Calu3 (cell line): ENCODE results near the gene CUL4B. TPM values are rescaled to one million over a fixed set of nuclear protein-coding genes. Genes with fewer than 3 reads are reported as not detected.
A peak's percentile ranks its signal among the peaks of the same experiment; 100 is the strongest.

Source experiments
- Bru-seq: library from RNA; stranded (reverse); fragments of 400-500 nt; gene quantifications from one replicate; lab custom pipeline; 2021; lab: Mats Ljungman, UMichigan
- BruChase-seq, 2 experiments: library from RNA; stranded (reverse); fragments of 400-500 nt; gene quantifications; one replicate each; lab custom pipeline; 2021; lab: Mats Ljungman, UMichigan
- BruUV-seq: library from RNA; stranded (reverse); fragments of 400-500 nt; replicated peaks from 2 replicates; lab custom pipeline; 2021; lab: Mats Ljungman, UMichigan
- CTCF ChIA-PET: fragments of 300-600 bp; sonication (Branson Sonifier 250); formaldehyde crosslinking; loops from one replicate; lab custom pipeline; 2022; ENCODE audit warnings: antibody characterized with exemption; lab: Charles Lee
- DNase-seq: peaks from one replicate; pipeline ENCODE4 v3.0.0; 2022
- H3K27ac Mint-ChIP-seq: one replicate; pipeline ENCODE4 v1.8.0; 2022; ENCODE audit warnings: mixed read lengths; ENCODE audit not compliant: unreplicated experiment
- H3K27me3 Mint-ChIP-seq: one replicate; pipeline ENCODE4 v1.8.0; 2022; ENCODE audit warnings: mixed read lengths; ENCODE audit not compliant: unreplicated experiment
- H3K36me3 Mint-ChIP-seq: one replicate; pipeline ENCODE4 v1.8.0; 2022; ENCODE audit warnings: mild to moderate bottlenecking, moderate library complexity, mixed read lengths; ENCODE audit not compliant: insufficient read depth, unreplicated experiment
- H3K4me1 Mint-ChIP-seq: one replicate; pipeline ENCODE4 v1.8.0; 2022; ENCODE audit warnings: mild to moderate bottlenecking, low read depth, mixed read lengths; ENCODE audit not compliant: unreplicated experiment
- H3K4me3 Mint-ChIP-seq: one replicate; pipeline ENCODE4 v1.8.0; 2022; ENCODE audit warnings: mild to moderate bottlenecking, low read depth, moderate library complexity, mixed read lengths; ENCODE audit not compliant: unreplicated experiment
- H3K9me3 Mint-ChIP-seq: one replicate; pipeline ENCODE4 v1.8.0; 2022; ENCODE audit warnings: low read depth, mixed read lengths; ENCODE audit not compliant: unreplicated experiment
- CTCF ChIP-seq: fragments of 200-600 bp; IDR thresholded peaks from one replicate; pipeline ENCODE4 v1.8.0; 2022; ENCODE audit warnings: antibody characterized with exemption; ENCODE audit not compliant: unreplicated experiment
- intact Hi-C: fragments of 100-400 bp; cut with micrococcal nuclease; formaldehyde crosslinking; loops from one replicate; pipeline ENCODE4 v1.10.0; 2022; ENCODE audit not compliant: unreplicated experiment
- long read RNA-seq: library from polyadenylated mRNA; stranded (forward); transcript quantifications from one replicate; pipeline ENCODE4 v2.0.0, GENCODE V29; 2022
- total RNA-seq: library from RNA; stranded (reverse); gene quantifications from 2 replicates; pipeline ENCODE4 v1.2.3, GENCODE V29; 2022

Gene CUL4B
- total RNA-seq, result 32.8 and 35.2 TPM in 2 replicates
- Bru-seq, nascent RNA, result percentile 67 among the genes with signal in this experiment
- percentile 85 among the genes with signal in this experiment for BruChase-seq, experiment 1, labeled RNA remaining after a 6-hour chase
- percentile 70 among the genes with signal in this experiment for BruChase-seq, experiment 2, labeled RNA remaining after a 2-hour chase
- long read RNA-seq, full-length matches to known transcripts, result 17 of 24 reads
- long read RNA-seq, partial matches to known transcripts, result 2 of 24 reads
- long read RNA-seq, other reads (novel, unspliced or antisense), result 5 of 24 reads

- H3K9me3 Mint-ChIP-seq, result no peaks in the 10 kb centered on the region
- peaks cover 9% of the 10 kb centered on the region for H3K4me1 Mint-ChIP-seq
- DNase-seq, result peak; percentile 91
- H3K4me3 Mint-ChIP-seq, result peak within 1 kb of the TSS; percentile 76
- CTCF ChIA-PET, result interaction anchor here (0.6 to 0.9 kb wide), 5 partner anchors 16 to 51 kb away, joined by 3 to 5 read pairs (median 4); partner anchors contain the start of gene MCTS1
- peak within 1 kb of the TSS; percentile 58 for H3K27ac Mint-ChIP-seq
- H3K36me3 Mint-ChIP-seq, result peaks cover 31% of the 10 kb centered on the region
- BruUV-seq, result no TSS peak
- TF ChIP-seq CTCF, result no peak
- H3K27me3 Mint-ChIP-seq, result no peaks in the 10 kb centered on the region
- intact Hi-C loops, result loop anchor here (2.0 kb wide), 1 partner anchor 44 kb away; the partner anchor contains the start of gene MCTS1
These were observed at the start of gene CUL4B for GRCh38 chrX:120560842-120561633. Gene CUL4B (minus strand): TSS chrX:120560962. CDS start chrX:120560638, 324 bp downstream.

- Mint-ChIP-seq H3K36me3 (peaks cover 16% of the 10 kb centered on the region), H3K4me3 (peak overlapping the region; percentile 83), H3K27ac (peak overlapping the region; percentile 94), H3K9me3 (no peaks in the 10 kb centered on the region), H3K27me3 (no peaks in the 10 kb centered on the region), H3K4me1 (no peaks in the 10 kb centered on the region)
- no TSS peak for BruUV-seq
- TF ChIP-seq CTCF, result no peak
- peak; percentile 15 for DNase-seq
- intact Hi-C loops, result loop anchor here (2.0 to 10.0 kb wide), 2 partner anchors 44 to 90 kb away; partner anchors contain the start of gene CUL4B
- CTCF ChIA-PET, result interaction anchor here (0.7 kb wide), 1 partner anchor 43 kb away, joined by 3 read pairs; no protein-coding TSS in a partner anchor
These were observed 43.6 kb upstream of the CUL4B start for GRCh38 chrX:120604361-120604782.

GRCh38 chrX:120603707-120604360 lies 43.1 kb upstream of the CUL4B start, which contains the start of gene MCTS1:
Gene MCTS1 (plus strand): TSS chrX:120604101. CDS start chrX:120604237, 136 bp downstream.
- Mint-ChIP-seq H3K27ac (peak within 1 kb of the TSS; percentile 94), H3K4me1 (no peaks in the 10 kb centered on the region), H3K36me3 (peaks cover 16% of the 10 kb centered on the region), H3K4me3 (peak within 1 kb of the TSS; percentile 83), H3K27me3 (peaks cover 1% of the 10 kb centered on the region), H3K9me3 (no peaks in the 10 kb centered on the region)
- no peak for TF ChIP-seq CTCF
- BruUV-seq, result no TSS peak
- intact Hi-C loops, result loop anchor here (2.0 to 10.0 kb wide), 2 partner anchors 43 to 89 kb away; partner anchors contain the start of gene CUL4B
- DNase-seq, result peak; percentile 85
- CTCF ChIA-PET, result interaction anchor here (0.7 kb wide), 1 partner anchor 42 kb away, joined by 3 read pairs; no protein-coding TSS in a partner anchor

GRCh38 chrX:120585702-120586101 lies 24.9 kb upstream of the CUL4B start:
- Mint-ChIP-seq H3K27me3 (peaks cover 31% of the 10 kb centered on the region), H3K36me3 (no peaks in the 10 kb centered on the region), H3K4me1 (no peaks in the 10 kb centered on the region), H3K27ac (no peak overlapping the region), H3K9me3 (peaks cover 5% of the 10 kb centered on the region), H3K4me3 (no peak overlapping the region)
- no peak for DNase-seq
- no TSS peak for BruUV-seq
- CTCF ChIA-PET, result no interaction called here
- TF ChIP-seq CTCF, result no peak
- intact Hi-C loops, result no loop called here
